Suprapubic skin (tissue), 4 donors: Measurements from ENCODE around the gene ZNF385D. TPM values are rescaled to one million over a fixed set of nuclear protein-coding genes. Genes with fewer than 3 reads are reported as not detected.

Experiments used
- DNase-seq, 2 donors: peaks; one replicate each; pipeline ENCODE4 v3.0.0-alpha.2; 2019; ENCODE audit warnings: low spot score in 2 of 2
- H3K27ac ChIP-seq: fragments of 200-600 bp; sonication (generic); one replicate; pipeline ENCODE4 v1.5.1; 2019
- H3K27me3 ChIP-seq: fragments of 200-600 bp; sonication (generic); one replicate; pipeline ENCODE4 v1.5.1; 2019
- H3K36me3 ChIP-seq: fragments of 200-600 bp; sonication (generic); one replicate; pipeline ENCODE4 v1.5.1; 2019
- H3K4me1 ChIP-seq: fragments of 200-600 bp; sonication (generic); one replicate; pipeline ENCODE4 v1.5.1; 2019
- H3K4me3 ChIP-seq: fragments of 200-600 bp; sonication (generic); one replicate; pipeline ENCODE4 v1.5.1; 2019; ENCODE audit warnings: mild to moderate bottlenecking
- H3K9me3 ChIP-seq: fragments of 200-600 bp; sonication (generic); one replicate; pipeline ENCODE4 v1.5.1; 2019
- EP300 ChIP-seq: sonication (generic); formaldehyde crosslinking; IDR thresholded peaks from one replicate; pipeline ENCODE4 v1.6.1; 2017; ENCODE audit warnings: antibody characterized with exemption
- POLR2A ChIP-seq, 2 donors: fragments of 450-650 bp; IDR thresholded peaks; one replicate each; pipeline ENCODE4 v1.6.1; 2017; ENCODE audit warnings: antibody characterized with exemption in 2 of 2, mild to moderate bottlenecking in 2 of 2, moderate library complexity in 2 of 2
- POLR2AphosphoS5 ChIP-seq, 3 donors: sonication (generic); formaldehyde crosslinking; IDR thresholded peaks; one replicate each; pipeline ENCODE4 v1.6.1; 2017; ENCODE audit warnings: antibody characterized with exemption in 3 of 3
- WGBS: methylation state at CpG from one replicate; pipeline ENCODE4 v1.1.5; 2018; 5-methylcytosine and 5-hydroxymethylcytosine counted together
- total RNA-seq, 4 donors: library from RNA; depleted of rRNA; stranded (reverse); fragments of >200 nt; gene quantifications; one replicate each; pipeline ENCODE4 v1.1.0, GENCODE V29; 2016
- TF ChIP-seq, protein P1 (sequence below), 2 donors: fragments of 200-600 bp in 1 of 2; fragments of 450-650 bp in 1 of 2; sonication (generic) in 1 of 2; IDR thresholded peaks; one replicate each; pipeline ENCODE4 v1.5.1; 2016 to 2019; ENCODE audit warnings: antibody characterized with exemption in 2 of 2, mild to moderate bottlenecking in 1 of 2, moderate library complexity in 1 of 2

ZNF385D gene
- total RNA-seq, 4 donors from 2014 or later, result 0.86 to 3.7 (median 1.6) TPM

- Histone ChIP-seq H3K9me3 (no peaks in the 10 kb centered on the region), H3K4me3 (no peak overlapping the region), H3K27ac (no peak overlapping the region), H3K4me1 (no peaks in the 10 kb centered on the region), H3K36me3 (no peaks in the 10 kb centered on the region), H3K27me3 (no peaks in the 10 kb centered on the region)
- TF ChIP-seq POLR2AphosphoS5 (IDR thresholded peaks at IDR 0.05), result no peak
- TF ChIP-seq, protein P1, sequence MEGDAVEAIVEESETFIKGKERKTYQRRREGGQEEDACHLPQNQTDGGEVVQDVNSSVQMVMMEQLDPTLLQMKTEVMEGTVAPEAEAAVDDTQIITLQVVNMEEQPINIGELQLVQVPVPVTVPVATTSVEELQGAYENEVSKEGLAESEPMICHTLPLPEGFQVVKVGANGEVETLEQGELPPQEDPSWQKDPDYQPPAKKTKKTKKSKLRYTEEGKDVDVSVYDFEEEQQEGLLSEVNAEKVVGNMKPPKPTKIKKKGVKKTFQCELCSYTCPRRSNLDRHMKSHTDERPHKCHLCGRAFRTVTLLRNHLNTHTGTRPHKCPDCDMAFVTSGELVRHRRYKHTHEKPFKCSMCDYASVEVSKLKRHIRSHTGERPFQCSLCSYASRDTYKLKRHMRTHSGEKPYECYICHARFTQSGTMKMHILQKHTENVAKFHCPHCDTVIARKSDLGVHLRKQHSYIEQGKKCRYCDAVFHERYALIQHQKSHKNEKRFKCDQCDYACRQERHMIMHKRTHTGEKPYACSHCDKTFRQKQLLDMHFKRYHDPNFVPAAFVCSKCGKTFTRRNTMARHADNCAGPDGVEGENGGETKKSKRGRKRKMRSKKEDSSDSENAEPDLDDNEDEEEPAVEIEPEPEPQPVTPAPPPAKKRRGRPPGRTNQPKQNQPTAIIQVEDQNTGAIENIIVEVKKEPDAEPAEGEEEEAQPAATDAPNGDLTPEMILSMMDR (IDR thresholded peaks at IDR 0.05), result no peak
- no peak for TF ChIP-seq EP300
- TF ChIP-seq POLR2A (IDR thresholded peaks at IDR 0.05), result no peak
- no peak for DNase-seq
- 81% methylated on average over 4 of the region's 4 CpGs for WGBS
These were observed 56.5 kb downstream of the ZNF385D start for GRCh38 chr3:21694506-21694905.

DNA sequence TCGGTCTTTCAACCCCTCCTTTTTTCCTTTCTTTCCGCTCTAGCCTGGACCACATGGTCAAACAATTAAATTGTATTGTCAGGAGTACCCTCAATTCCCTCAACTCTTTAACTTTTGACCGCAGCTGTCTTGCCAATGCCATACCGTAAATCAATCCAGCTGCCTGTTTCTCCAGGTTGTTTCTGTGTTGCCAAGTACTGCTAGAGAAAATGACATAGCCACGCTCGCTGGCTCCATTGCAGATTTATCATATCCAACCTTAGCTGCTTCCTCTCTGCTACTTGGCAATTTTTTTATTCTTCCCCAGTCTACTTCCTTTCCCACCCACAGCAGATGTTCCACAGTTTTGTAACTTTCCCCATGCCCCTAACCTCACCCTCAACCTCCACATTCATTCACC, 60.0 kb downstream of the ZNF385D start:
- H3K36me3 ChIP-seq, result no peaks in the 10 kb centered on the region
- H3K4me1 ChIP-seq, result no peaks in the 10 kb centered on the region
- H3K27me3 ChIP-seq, result no peaks in the 10 kb centered on the region
- no peak overlapping the region for H3K27ac ChIP-seq
- DNase-seq, result no peak
- no peak overlapping the region for H3K4me3 ChIP-seq
- no peaks in the 10 kb centered on the region for H3K9me3 ChIP-seq
- TF ChIP-seq, protein P1 (IDR thresholded peaks at IDR 0.05), result no peak
- TF ChIP-seq POLR2AphosphoS5 (IDR thresholded peaks at IDR 0.05), result no peak
- no peak for TF ChIP-seq EP300
- no peak for TF ChIP-seq POLR2A (IDR thresholded peaks at IDR 0.05)
- WGBS, result 72% methylated on average over 6 of the region's 6 CpGs

- Histone ChIP-seq H3K9me3 (no peaks in the 10 kb centered on the region), H3K27me3 (no peaks in the 10 kb centered on the region), H3K27ac (no peak overlapping the region), H3K36me3 (no peaks in the 10 kb centered on the region), H3K4me3 (no peak overlapping the region), H3K4me1 (peaks cover 5% of the 10 kb centered on the region)
- TF ChIP-seq, protein P1 (IDR thresholded peaks at IDR 0.05), result no peak
- no peak for TF ChIP-seq POLR2AphosphoS5 (IDR thresholded peaks at IDR 0.05)
- TF ChIP-seq EP300, result no peak
- no peak for TF ChIP-seq POLR2A (IDR thresholded peaks at IDR 0.05)
- no peak for DNase-seq
These were observed 68.8 kb downstream of the ZNF385D start for GRCh38 chr3:21682206-21682605.

DNA sequence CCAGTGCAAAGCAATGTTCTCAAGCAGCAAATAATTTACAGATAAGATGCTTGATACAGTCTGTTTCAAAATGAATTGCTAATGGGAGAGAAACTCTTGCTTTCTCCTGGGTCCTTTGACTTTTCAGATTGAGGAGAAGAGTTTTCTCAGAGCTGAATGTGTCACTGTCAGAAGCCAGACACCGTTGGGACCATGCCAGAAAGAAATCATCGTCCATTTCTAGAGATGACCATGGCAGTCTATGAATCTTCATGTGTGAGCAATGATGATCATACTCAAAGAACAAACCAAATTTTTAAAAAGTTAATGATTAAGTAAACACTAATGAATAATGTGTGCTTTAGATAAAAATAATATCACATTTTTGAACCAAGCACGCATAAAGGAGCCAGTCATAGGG, 77.6 kb downstream of the ZNF385D start:
- H3K9me3 ChIP-seq, result no peaks in the 10 kb centered on the region
- WGBS, result 66% methylated on average over 3 of the region's 3 CpGs
- TF ChIP-seq, protein P1 (IDR thresholded peaks at IDR 0.05), result no peak
- no peak for TF ChIP-seq EP300
- no peak for TF ChIP-seq POLR2AphosphoS5 (IDR thresholded peaks at IDR 0.05)
- no peak for TF ChIP-seq POLR2A (IDR thresholded peaks at IDR 0.05)
- DNase-seq, result no peak
- H3K4me3 ChIP-seq, result no peak overlapping the region
- H3K27ac ChIP-seq, result no peak overlapping the region
- no peaks in the 10 kb centered on the region for H3K27me3 ChIP-seq
- no peaks in the 10 kb centered on the region for H3K4me1 ChIP-seq
- H3K36me3 ChIP-seq, result no peaks in the 10 kb centered on the region

- Histone ChIP-seq H3K9me3 (no peaks in the 10 kb centered on the region), H3K36me3 (no peaks in the 10 kb centered on the region), H3K27me3 (no peaks in the 10 kb centered on the region), H3K4me3 (no peak overlapping the region), H3K27ac (no peak overlapping the region), H3K4me1 (no peaks in the 10 kb centered on the region)
- no peak for DNase-seq
- 47% methylated on average over 1 of the region's 1 CpG for WGBS
- TF ChIP-seq, protein P1 (IDR thresholded peaks at IDR 0.05), result no peak
- TF ChIP-seq POLR2AphosphoS5 (IDR thresholded peaks at IDR 0.05), result peak in 1 of 3 donors; percentile 15
These were observed 78.7 kb downstream of the ZNF385D start for GRCh38 chr3:21672303-21672702.
